Astrocyte (in vitro differentiated cells and primary cell): ENCODE measurements around the gene TMEM225B.

Experiments used
- CTCF ChIP-seq: IDR thresholded peaks from 2 replicates; pipeline ENCODE4 v1.5.1; 2011; ENCODE audit warnings: low read depth, mild to moderate bottlenecking, inconsistent platforms, low read length, moderate library complexity; ENCODE audit not compliant: insufficient read depth
- EZH2 ChIP-seq: IDR thresholded peaks from 2 replicates; pipeline ENCODE4 v1.6.1; 2012; ENCODE audit warnings: mild to moderate bottlenecking, low read length, inconsistent platforms; ENCODE audit not compliant: insufficient read depth

GRCh38 chr7:99642027-99642426 lies 44.0 kb downstream of the TMEM225B start:
- TF ChIP-seq CTCF (no peak), EZH2 (no peak)
